PC-9 (cell line): ENCODE results near the gene LAMB4. TPM values are rescaled to one million over a fixed set of nuclear protein-coding genes. Genes with fewer than 3 reads are reported as not detected.

Experiments
- BruUV-seq: library from RNA; stranded (reverse); fragments of 400-500 nt; replicated peaks from 2 replicates; lab custom pipeline; 2021; lab: Mats Ljungman, UMichigan
- CTCF ChIA-PET: fragments of 300-600 bp; sonication (Branson Sonifier 250); formaldehyde crosslinking; loops from one replicate; lab custom pipeline; 2022; ENCODE audit warnings: antibody characterized with exemption; lab: Charles Lee
- POLR2A ChIA-PET: fragments of 300-600 bp; sonication (Branson Sonifier 250); formaldehyde crosslinking; loops from one replicate; lab custom pipeline; 2022; ENCODE audit warnings: antibody characterized with exemption; ENCODE audit not compliant: unreplicated experiment; lab: Charles Lee
- DNase-seq, 2 experiments: peaks; one replicate each; pipeline versions ENCODE4 v3.0.0 to v3.0.0-alpha.2; 2015 to 2022; ENCODE audit warnings: mixed read lengths in 1 of 2
- H2AFZ ChIP-seq: fragments of 200-600 bp; sonication (generic); 2 replicates; pipeline ENCODE4 v1.8.1; 2017; ENCODE audit warnings: antibody characterized with exemption
- H3F3A ChIP-seq: fragments of 200-600 bp; sonication (generic); 2 replicates; pipeline ENCODE4 v1.8.1; 2017; ENCODE audit warnings: antibody characterized with exemption, mild to moderate bottlenecking, low read depth; ENCODE audit not compliant: insufficient read depth
- H3K27ac ChIP-seq: fragments of 200-600 bp; sonication (generic); 2 replicates; pipeline ENCODE4 v1.6.1; 2016; ENCODE audit warnings: mixed run types
- H3K27me3 ChIP-seq: fragments of 200-600 bp; sonication (generic); 2 replicates; pipeline ENCODE4 v1.6.1; 2016; ENCODE audit warnings: low read depth, mixed run types; ENCODE audit not compliant: insufficient read depth
- H3K36me3 ChIP-seq: fragments of 200-600 bp; sonication (generic); 2 replicates; pipeline ENCODE4 v1.6.1; 2016; ENCODE audit warnings: low read depth, mixed run types
- H3K4me1 ChIP-seq: fragments of 200-600 bp; sonication (generic); replicated peaks from 2 replicates; pipeline ENCODE4 v1.6.1; 2016; ENCODE audit warnings: mixed run types; ENCODE audit not compliant: insufficient read depth
- H3K4me2 ChIP-seq: fragments of 200-600 bp; sonication (generic); 2 replicates; pipeline ENCODE4 v1.6.1; 2017; ENCODE audit warnings: mixed run types
- H3K4me3 ChIP-seq: fragments of 200-600 bp; sonication (generic); 2 replicates; pipeline ENCODE4 v1.6.1; 2016; ENCODE audit warnings: mixed run types
- H3K79me2 ChIP-seq: fragments of 200-600 bp; sonication (generic); 2 replicates; pipeline ENCODE4 v1.6.1; 2017; ENCODE audit warnings: low read depth, mixed run types
- H3K9me2 ChIP-seq: fragments of 200-600 bp; sonication (generic); 2 replicates; pipeline ENCODE4 v1.8.1; 2017; ENCODE audit warnings: mild to moderate bottlenecking; ENCODE audit not compliant: insufficient read depth
- H3K9me3 ChIP-seq: fragments of 200-600 bp; sonication (generic); 2 replicates; pipeline ENCODE4 v1.8.1; 2016; ENCODE audit warnings: low read depth; ENCODE audit not compliant: insufficient read depth
- H4K20me1 ChIP-seq: fragments of 200-600 bp; sonication (generic); 2 replicates; pipeline ENCODE4 v1.8.1; 2017; ENCODE audit not compliant: insufficient read depth
- EZH2 ChIP-seq: fragments of 200-600 bp; sonication (generic); IDR thresholded peaks from 2 replicates; pipeline ENCODE4 v1.8.0; 2017; ENCODE audit warnings: antibody characterized with exemption, low read depth
- intact Hi-C: fragments of 100-400 bp; cut with micrococcal nuclease; formaldehyde crosslinking; loops from one replicate; pipeline ENCODE4 v1.10.0; 2022; ENCODE audit not compliant: unreplicated experiment
- total RNA-seq: library from RNA; stranded (reverse); gene quantifications from 2 replicates; pipeline ENCODE4 v1.2.3, GENCODE V29; 2021
- TF ChIP-seq, protein P1 (sequence below): fragments of 200-600 bp; sonication (generic); conservative IDR thresholded peaks from 2 replicates; pipeline ENCODE4 v1.6.1; 2017; ENCODE audit warnings: mixed run types, antibody characterized with exemption, mild to moderate bottlenecking, moderate library complexity

Gene LAMB4
- total RNA-seq, 1 experiment from 2014 or later, result 0.83 TPM

DNA sequence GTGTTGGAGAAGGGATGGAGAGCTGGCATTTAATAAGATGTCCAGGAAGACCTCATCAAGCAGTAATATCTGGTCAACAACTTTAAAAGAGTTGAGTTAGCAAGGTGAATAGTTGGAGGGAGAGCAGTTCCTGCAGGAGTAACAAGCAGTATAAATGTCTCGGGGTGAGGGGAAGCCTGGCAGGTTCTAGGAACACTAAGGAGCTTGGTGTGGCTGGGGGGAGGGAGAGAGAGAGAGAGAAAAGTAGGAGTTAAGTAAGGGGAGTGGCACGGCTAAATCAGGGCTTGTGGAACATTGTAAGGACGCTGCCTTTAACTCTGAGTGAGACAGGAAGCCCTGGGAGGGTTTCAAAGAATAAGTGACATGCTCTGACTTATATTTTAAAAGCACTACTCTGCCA, 22.0 kb upstream of the LAMB4 start:
- Histone ChIP-seq H3F3A (no peaks in the 10 kb centered on the region), H3K9me3 (no peaks in the 10 kb centered on the region), H3K79me2 (no peaks in the 10 kb centered on the region), H3K4me3 (no peak overlapping the region), H3K27me3 (no peaks in the 10 kb centered on the region), H3K27ac (no peak overlapping the region), H3K36me3 (no peaks in the 10 kb centered on the region; the same call in 1 of the 2 replicates), H4K20me1 (no peaks in the 10 kb centered on the region), H3K9me2 (no peaks in the 10 kb centered on the region), H3K4me1 (no peaks in the 10 kb centered on the region), H2AFZ (no peak overlapping the region), H3K4me2 (no peak overlapping the region)
- TF ChIP-seq, protein P1, sequence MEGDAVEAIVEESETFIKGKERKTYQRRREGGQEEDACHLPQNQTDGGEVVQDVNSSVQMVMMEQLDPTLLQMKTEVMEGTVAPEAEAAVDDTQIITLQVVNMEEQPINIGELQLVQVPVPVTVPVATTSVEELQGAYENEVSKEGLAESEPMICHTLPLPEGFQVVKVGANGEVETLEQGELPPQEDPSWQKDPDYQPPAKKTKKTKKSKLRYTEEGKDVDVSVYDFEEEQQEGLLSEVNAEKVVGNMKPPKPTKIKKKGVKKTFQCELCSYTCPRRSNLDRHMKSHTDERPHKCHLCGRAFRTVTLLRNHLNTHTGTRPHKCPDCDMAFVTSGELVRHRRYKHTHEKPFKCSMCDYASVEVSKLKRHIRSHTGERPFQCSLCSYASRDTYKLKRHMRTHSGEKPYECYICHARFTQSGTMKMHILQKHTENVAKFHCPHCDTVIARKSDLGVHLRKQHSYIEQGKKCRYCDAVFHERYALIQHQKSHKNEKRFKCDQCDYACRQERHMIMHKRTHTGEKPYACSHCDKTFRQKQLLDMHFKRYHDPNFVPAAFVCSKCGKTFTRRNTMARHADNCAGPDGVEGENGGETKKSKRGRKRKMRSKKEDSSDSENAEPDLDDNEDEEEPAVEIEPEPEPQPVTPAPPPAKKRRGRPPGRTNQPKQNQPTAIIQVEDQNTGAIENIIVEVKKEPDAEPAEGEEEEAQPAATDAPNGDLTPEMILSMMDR, result no peak
- no peak for TF ChIP-seq EZH2
- intact Hi-C loops, result no loop called here
- BruUV-seq, result no TSS peak
- CTCF ChIA-PET, result interaction anchor here (0.6 kb wide), 1 partner anchor 180 kb away, joined by 3 read pairs; no protein-coding TSS in a partner anchor
- POLR2A ChIA-PET, result no interaction called here
- DNase-seq, result no peak

DNA sequence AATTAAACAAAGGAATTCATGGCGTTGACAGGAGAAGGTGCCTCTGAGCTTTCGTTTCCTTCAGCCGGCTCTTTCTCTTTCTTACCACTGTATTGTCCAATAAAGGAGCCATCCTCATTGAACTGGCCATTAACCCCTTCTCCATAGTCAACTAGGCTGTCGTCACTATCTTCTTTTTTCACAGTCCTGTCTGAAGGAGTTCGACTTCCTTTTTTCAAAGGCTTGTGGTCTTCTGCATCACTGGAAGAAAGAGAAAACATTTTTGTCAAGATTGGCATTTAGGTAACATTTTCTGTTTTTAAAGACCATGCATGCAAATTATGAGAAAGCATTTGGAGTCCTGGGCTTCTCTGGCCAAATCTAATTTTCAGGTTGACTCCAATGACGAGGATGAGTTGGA, 19.7 kb upstream of the LAMB4 start:
- Histone ChIP-seq H3K27me3 (no peaks in the 10 kb centered on the region), H2AFZ (no peak overlapping the region), H3K79me2 (no peaks in the 10 kb centered on the region), H3K9me2 (no peaks in the 10 kb centered on the region), H3K4me3 (no peak overlapping the region), H3K4me1 (no peaks in the 10 kb centered on the region), H3K9me3 (no peaks in the 10 kb centered on the region), H3F3A (no peaks in the 10 kb centered on the region), H3K36me3 (no peaks in the 10 kb centered on the region), H3K27ac (no peak overlapping the region), H3K4me2 (no peak overlapping the region), H4K20me1 (no peaks in the 10 kb centered on the region)
- no peak for DNase-seq
- CTCF ChIA-PET, result no interaction called here
- BruUV-seq, result no TSS peak
- TF ChIP-seq EZH2, result no peak
- TF ChIP-seq, protein P1, result no peak
- intact Hi-C loops, result loop anchor here (5.0 to 10.0 kb wide), 4 partner anchors 258 to 1205 kb away; partner anchors contain the start of genes CBLL1 and DLD
- POLR2A ChIA-PET, result no interaction called here

DNA sequence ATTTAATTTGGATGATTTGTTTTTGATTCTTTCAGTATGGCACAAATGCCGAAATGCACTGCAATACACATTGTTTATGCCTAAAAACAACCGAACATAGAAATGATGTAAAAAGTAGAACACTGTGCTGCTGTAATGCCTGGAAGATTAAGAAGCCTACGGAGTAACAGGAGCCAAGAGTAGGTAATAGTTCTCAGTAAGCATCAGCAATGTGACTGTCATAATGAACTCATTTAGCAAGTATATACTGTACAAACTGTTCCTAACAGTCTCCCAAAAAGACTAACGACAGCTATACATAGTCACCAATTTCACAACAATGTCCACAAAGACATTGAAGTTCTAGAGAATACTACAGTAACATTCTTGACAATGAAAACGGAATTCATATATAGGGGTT, 19.0 kb upstream of the LAMB4 start:
- no peaks in the 10 kb centered on the region for H4K20me1 ChIP-seq
- CTCF ChIA-PET, result no interaction called here
- no peaks in the 10 kb centered on the region for H3K9me3 ChIP-seq
- H3K9me2 ChIP-seq, result no peaks in the 10 kb centered on the region
- no TSS peak for BruUV-seq
- H3K79me2 ChIP-seq, result no peaks in the 10 kb centered on the region
- TF ChIP-seq, protein P1, result no peak
- no peak for TF ChIP-seq EZH2
- no peak overlapping the region for H3K4me2 ChIP-seq
- no peaks in the 10 kb centered on the region for H3K4me1 ChIP-seq
- no peaks in the 10 kb centered on the region for H3F3A ChIP-seq
- no peak overlapping the region for H3K4me3 ChIP-seq
- DNase-seq, result no peak
- no peaks in the 10 kb centered on the region for H3K36me3 ChIP-seq
- no peaks in the 10 kb centered on the region for H3K27me3 ChIP-seq
- no peak overlapping the region for H3K27ac ChIP-seq
- H2AFZ ChIP-seq, result no peak overlapping the region
- intact Hi-C loops, result loop anchor here (5.0 to 10.0 kb wide), 4 partner anchors 257 to 1204 kb away; partner anchors contain the start of genes CBLL1 and DLD
- POLR2A ChIA-PET, result no interaction called here
